Iris pigment epithelial cell (primary cell): Measurements from ENCODE around the gene GALNT5.
"Not testable (repeated sequence)": the region's sequence is repeated elsewhere in the genome, so short reads cannot be mapped to it uniquely, and the experiment has no call there.

Experiments used
- DNase-seq: peaks from one replicate; pipeline ENCODE4 v3.0.0-alpha.2; 2011; ENCODE audit warnings: low read depth

GALNT5 gene

DNA sequence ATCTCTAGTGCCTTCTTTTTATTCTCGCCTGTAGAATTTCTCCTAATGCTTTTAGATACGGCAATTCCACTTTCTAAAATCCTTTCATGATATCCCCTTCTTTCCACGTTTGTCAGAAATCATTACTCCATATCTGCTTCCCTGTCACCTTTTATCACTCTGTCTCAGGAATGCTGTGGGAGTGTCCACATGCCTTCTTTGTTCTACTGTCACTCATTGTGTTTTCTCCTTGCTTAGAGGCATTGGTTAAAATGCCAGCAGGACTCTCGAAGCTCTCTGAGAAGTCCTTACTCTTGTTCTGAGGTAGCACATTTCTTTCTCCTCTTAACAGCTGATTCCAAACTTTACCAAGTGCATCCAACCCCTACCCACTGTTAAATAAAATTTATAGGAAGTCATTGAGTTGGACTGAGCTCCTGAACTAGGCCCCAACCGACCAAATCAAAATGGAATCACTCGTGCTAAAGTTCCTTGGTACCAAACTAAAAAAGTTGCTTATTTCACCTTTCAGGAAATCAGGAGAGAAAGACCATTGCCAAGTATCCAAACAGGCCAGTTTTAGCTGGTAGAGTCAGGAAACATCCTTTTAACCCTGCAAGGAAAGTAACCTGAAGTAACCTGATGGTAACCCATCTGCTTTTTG lies 10.6 kb upstream of the GALNT5 start:
- DNase-seq, result peak; percentile 40

DNA sequence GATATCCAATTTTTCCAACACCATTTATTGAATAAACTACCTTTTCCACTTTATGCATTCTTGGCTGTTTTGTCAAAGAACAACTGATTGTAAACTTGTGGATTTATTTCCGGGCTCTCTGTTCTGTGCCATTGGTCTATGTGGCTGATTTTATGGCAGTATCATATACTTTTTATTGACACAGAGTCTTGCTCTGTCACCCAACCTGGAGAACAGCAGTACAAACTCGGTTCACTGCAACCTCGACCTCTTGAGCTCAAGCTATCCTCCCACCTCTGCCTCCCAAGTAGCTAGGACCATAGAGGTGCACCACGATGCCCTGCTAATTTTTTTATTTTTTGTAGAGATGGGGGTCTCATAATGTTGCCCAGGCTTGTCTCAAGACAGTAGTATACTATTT lies 6.7 kb upstream of the GALNT5 start:
- DNase-seq, result no peak

DNA sequence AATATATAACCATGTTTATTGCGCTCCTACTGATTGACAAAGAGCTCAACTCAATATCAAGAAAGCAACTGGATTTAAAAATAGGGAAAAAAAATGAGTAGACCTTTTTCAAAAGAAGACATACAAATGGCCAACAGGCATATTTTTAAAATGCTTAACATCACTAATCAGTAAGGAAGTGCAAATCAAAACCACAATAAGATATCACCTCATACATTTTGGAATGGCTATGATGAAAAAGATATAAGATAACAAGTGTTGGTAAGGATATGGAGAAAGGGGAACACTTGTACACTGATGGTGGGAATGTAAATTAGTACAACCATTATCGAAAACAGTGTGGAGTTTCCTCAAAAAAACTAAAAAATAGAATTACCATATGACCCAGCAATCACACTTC lies 5.6 kb upstream of the GALNT5 start:
- DNase-seq, result no peak

DNA sequence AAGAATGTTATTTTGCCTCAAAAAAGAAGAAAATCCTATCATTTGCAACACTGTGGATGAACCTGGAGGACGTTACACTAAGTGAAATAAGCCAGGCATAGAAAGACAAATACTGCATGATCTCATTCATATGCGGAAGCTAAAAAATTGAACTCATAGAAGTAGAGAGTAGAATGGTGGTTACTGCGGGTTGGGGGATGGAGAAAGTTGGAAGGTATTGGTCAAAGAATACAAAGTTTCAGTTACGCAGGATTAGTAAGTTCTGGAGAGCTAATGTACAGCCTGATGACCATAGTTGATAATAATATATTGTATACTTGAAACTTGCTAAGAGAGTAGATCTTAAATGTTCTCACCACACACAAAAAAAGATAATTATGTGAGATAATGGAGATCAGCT lies 5.0 kb upstream of the GALNT5 start:
- no peak for DNase-seq

DNA sequence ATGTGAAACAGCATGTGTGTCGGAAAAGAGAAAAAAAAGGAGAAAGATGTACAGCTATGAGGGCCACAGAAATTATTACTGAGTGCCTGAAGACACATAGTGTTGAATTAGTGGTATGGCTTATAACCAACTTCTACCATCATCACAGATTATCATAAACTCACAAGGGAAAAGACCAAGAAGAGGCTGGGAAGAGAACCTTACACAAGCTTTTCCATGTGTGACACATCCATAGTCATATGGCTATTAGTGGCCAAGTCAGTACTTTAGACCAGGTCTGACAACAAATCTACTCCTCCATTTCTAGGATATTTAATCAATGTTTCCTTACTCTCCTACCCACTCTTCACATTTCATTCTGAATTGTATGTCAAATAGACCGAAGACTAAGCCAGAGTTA lies 3.5 kb upstream of the GALNT5 start:
- DNase-seq, result no peak

DNA sequence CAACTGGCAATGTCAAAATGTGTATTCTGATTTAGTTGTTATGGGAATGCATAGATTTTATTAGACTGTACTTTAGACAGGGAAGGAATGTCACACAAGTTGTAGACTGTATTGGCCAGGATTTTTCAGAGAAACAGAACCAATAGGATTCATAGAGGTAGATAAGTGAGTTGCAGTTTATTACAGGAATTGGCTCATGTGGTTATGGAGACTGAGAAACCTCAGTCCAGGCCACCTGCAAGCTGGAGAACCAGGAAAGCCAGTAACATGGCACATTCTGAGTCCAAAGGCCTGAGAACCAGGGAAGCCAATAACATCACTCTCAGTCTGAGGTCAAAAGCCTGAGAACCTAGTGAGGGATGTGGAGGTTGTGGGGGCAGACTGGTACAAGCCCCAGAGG lies 1.8 kb upstream of the GALNT5 start:
- no peak for DNase-seq

DNA sequence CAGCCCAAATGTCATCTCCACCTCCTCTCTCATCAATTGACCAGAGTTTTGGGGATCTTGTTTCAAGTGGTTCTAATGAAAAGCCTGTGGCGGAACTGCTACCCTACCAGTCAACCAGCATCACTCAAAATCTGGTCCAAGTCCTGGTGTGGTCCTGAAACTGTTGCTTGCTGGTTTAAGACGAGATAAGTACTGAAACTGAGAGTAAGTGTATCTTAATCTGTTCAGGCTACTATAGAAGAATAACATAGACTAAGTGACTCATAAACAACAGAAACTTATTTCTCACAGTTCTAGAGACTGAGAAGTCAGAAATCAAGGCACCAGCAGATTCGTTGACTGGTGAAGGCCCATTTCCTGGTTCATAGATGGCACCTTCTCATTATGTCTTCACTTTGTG lies 879 bp upstream of the GALNT5 start:
- DNase-seq, result peak; percentile 27

DNA sequence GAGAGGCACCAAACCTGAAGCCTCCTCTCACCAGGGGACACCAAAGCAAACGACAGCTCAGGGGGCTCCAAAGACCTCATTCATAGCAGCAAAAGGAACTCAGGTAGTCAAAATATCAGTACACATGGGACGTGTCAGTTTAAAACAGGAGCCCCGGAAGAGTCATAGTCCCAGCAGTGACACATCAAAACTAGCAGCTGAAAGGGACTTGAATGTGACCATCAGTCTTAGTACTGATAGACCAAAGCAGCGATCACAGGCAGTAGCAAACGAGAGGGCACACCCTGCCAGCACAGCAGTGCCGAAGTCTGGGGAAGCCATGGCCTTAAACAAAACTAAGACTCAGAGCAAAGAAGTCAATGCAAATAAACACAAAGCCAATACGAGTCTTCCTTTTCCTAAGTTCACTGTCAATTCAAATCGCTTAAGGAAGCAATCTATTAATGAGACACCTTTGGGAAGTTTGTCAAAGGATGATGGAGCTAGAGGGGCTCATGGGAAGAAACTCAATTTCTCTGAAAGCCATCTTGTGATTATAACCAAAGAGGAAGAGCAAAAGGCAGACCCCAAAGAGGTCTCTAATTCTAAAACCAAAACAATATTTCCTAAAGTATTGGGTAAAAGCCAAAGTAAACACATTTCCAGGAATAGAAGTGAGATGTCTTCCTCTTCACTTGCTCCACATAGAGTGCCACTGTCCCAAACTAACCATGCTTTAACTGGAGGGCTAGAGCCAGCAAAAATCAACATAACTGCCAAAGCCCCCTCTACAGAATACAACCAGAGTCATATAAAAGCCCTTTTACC lies 1.2 kb downstream of the GALNT5 start:
- no peak for DNase-seq

DNA sequence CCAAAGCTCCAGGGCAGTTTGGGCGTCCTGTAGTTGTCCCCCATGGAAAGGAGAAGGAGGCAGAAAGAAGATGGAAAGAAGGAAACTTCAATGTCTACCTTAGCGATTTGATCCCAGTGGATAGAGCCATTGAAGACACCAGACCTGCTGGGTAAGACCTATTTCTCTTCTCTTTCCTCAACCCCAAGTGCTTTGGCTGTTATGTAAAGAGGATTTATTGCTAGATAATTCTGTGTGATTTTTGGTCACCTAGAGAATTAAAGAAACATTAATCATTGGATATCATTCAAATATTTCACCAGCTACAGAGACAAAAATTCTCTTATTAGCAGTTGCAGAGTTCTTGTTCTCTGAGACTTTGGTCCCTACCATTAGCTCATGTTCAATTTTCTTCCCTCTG lies 1.9 kb downstream of the GALNT5 start:
- DNase-seq, result no peak

DNA sequence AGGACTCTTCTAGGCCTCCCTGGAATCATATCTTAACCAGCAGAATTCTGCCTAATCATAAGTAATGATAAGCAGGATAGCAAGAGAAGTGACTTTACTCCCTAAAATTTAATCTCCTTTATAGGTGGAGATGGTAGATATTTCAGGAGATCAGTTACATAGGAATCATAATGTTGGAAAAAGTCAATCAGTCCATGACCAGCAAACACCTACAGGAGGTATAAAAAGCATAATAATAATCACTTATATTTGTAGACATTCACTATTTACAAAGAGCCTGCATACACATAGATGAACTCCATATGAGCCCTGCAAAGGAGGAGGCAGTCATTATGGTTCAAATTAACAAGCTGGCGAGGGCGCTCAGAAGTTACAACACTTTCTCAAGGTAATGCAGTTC lies 2.5 kb downstream of the GALNT5 start:
- no peak for DNase-seq

DNA sequence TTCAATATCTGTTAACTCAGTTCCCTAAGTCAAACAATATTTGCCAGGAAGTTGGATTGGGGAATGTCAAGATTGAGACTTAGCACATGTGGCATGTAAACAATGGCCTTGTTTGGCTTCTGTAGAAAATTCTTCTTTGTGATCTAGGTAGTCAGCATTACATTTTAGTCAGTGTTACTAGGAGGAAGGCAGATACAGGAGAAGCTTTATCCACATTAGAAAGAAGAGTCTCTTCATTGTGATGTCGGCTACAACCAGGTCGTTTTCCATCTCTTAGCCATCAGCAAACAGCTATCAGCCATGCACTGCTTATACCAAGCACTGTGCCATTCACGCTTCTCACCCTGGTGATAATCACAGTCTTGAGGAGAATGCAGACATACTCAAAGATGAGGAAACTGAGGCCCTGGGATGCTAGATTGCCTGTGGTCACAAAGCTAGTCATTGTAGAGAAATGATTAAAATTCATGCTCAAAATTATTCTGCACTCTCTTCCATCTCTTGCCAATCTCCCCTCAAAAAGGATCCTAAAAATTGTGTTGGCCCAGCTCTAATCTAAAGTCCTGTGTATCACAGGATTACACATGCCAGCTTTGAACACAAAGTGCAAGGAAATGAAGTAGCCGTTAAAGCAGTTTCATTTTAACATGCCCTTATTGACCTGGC lies 3.2 kb downstream of the GALNT5 start:
- no peak for DNase-seq

DNA sequence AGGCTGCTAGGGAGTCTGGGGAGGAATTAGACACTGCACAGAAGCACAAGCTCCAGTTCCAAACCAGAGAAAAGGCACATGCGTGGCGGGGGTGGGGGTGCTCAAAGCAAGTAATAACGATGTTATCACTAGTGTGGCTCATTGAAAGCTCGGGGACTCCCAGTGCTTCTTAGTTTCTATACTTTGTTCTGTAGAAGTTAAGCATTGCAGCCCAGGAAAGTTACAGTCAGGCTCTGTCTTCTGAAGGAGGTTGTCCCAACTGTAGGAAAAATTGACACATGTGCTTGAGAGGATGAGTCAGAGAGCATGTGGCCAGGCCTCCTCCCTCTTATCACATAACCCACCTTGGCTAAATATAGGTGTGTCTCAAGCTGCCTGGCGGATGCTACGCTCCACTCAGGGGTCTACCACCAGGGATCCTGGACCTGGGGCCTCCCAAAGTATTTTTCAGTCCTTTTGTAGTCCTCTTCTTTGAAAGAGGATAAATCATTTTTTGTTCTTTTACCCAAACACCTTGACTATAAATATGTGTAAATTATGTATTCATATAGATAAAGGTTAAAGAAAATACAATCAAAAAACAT lies 3.8 kb downstream of the GALNT5 start:
- peak; percentile 84 for DNase-seq

DNA sequence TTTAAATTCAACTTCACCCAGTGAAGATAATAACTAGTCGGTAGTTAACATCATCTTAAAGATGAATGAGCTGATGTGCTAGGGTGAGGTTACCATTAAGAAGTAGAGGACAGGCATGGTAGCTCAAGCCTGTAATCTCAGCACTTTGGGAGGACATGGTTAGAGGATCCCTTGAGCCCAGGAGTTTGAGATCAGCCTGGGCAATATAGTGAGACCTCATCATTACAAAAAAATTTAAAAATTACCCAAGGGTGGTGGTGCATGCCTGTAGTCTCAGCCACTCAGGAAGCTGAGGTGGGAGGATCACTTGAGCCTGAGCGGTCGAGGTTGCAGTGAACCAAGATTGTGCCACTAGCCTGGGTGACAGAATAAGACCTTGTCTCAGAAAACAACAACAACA lies 4.7 kb downstream of the GALNT5 start:
- DNase-seq, result no peak

DNA sequence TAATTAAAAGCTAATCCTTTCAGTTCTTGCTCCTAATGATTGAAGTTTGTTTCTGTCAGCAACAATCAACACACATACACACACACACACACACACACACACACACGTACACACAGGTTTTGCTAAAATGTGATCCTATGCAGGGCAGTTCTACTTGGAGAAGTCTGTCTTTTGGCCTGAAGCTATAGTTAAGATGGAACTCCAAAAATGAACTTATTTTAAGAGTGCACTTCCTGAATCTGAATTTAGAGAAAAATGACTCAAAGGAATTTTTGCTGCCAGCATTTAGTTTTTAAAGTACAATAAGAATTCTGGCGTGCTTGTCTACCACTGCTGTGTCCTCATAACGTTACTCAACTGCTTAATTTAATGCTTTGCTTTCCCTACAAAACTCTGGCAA lies 6.6 kb downstream of the GALNT5 start:
- no peak for DNase-seq

DNA sequence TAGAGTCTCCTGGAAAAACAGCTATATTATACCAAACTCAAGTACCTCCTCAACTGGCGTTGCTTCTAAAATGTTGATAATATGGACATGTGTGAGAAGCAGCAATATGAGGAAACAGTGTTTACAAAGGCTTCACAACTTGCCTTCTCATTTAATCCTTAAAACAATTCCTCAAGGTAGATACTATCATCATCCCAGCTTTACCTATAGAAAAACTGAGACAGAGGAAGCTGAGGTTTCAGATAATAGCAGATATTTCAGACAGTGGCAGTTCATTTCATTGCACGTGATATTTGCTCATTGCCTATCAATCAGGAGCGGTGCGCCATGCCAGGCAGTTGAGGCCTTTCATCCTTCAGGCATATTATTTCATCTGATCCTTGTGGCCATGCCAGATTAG lies 8.3 kb downstream of the GALNT5 start:
- DNase-seq, result no peak

DNA sequence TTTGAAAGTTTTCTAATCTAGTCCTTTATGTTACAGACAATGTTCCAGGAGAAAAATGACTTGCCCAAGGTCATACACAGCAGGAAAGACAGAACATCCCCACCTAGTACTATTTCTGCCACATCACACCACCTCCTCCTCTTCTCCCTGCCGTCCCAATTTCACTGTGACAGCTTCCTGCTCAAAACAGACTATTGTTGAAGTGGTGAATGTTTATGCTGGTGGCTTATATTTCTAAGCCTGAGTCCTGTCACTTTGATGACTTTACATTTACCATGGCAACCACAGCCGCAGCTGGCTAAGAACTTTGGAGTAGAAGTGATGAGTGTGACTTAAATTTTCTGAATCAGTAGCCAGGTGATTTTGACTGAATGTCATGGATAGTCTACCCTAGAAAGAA lies 10.0 kb downstream of the GALNT5 start:
- DNase-seq, result no peak

DNA sequence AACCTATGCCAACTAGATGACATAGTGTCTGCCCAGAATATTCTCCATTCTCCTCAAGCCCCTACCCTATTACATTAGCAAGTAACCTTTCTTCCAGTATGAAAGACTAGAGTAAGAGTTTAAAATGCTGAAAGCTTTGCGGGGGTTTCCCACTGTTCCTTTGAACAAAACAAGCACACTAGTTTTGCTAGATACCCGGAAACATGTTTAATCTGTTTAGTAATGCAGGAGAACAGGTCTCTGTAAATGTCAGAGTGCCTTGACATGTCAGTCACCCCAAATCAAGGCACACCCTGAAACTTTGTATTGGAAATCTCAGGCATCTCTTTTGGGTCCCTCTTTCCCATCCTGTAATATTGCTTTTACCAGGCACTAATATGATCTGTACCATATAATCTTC lies 11.6 kb downstream of the GALNT5 start:
- DNase-seq, result no peak

DNA sequence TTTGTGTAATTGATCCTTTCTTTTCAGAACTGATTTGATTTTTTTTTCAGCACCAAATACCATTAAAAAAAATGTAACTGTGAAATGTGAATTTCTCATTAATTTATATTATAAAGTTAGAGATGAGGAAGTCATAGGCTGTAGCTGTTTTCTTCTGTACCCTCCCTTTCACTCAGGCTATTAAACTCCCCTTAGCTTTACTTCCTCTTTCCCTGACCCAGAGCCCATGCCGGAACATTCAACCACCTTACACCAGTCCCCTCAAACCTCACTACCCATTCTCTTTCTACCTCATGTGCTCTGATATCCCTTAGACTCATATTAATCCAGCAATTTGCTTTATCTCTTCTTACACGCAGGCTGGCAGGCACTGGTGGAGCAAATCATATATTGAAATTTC lies 12.4 kb downstream of the GALNT5 start:
- no peak for DNase-seq

DNA sequence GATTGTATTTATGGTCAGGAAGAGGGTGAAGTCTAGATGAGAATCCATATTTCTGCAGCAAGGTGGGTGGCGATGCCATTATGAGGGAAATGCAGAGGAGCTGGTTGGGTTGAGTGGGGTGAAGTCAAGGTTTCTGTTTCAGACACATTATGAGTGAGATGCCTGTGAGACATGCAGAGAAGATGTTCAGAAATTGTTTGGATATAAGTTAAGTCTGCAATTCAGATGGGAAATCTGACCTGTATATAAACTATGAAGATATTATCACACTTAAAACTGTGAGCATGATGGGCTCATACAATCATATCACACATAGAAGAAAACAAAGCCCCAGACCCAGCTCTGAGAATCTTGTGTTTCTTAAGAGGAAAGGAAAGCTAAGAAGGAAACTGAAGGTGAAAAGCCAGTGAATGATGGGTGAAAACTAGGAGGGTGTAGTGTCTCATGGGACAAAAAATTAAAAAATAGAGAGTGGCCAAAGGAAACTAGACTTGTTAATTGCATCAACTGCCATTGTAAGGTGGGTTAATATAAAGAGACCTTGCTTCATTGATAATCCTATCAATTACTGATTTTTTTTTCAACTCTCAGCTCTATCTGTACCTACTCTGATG lies 14.2 kb downstream of the GALNT5 start:
- no peak for DNase-seq

DNA sequence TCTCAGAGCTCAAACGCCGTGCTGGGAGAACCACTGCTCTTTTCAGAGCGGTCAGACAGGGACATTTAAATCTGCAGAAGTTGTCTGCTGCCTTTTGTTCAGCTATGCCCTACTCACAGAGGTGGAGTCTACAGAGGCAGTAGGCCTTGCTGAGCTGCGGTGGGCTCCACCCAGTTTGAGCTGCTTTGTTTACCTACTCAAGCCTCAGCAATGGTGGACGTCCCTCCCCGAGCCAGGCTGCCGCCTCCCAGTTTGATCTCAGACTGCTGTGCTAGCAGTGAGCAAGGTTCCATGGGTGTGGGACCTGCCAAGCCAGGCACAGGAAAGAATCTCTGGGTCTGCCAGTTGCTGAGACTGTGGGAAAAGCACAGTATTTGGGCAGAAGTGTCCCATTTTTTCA lies 21.8 kb downstream of the GALNT5 start:
- not testable (repeated sequence) for DNase-seq

DNA sequence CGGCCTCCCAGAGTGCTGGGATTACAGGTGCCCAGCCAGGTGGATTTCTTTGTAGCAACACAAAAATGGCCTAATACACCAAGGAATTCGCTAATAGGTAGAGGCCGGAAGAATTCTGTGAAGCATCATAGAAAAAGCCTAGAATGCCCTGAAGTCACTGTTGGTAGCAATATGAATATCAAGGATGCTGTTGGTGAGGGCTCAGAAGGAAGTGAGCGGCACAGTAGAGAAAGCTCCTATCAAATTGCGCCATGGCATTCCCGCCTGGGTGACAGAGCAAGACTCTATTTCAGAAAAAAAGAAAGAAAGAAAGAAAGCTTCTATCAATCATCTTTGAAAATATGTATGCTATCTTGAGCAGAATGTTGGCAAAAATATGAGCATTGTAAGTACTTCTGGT lies 23.8 kb downstream of the GALNT5 start:
- no peak for DNase-seq

DNA sequence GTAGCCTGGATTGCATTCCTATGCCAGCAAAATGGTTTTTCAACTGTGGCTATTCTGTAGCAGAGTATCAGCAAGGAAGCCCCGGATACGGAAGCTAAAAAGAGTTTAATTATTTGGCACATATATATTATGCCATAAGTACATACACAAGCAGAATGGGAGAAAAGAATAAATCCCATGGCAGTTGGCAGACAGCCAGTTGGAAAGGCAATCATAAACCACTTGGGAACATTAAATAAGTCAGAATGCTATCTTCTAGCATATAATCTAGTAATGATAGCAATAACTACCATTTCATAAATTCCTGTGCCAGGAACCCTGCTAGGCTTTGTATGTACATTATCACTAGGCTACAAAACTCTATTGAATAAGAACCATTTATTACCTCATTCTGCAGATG lies 26.0 kb downstream of the GALNT5 start:
- no peak for DNase-seq

DNA sequence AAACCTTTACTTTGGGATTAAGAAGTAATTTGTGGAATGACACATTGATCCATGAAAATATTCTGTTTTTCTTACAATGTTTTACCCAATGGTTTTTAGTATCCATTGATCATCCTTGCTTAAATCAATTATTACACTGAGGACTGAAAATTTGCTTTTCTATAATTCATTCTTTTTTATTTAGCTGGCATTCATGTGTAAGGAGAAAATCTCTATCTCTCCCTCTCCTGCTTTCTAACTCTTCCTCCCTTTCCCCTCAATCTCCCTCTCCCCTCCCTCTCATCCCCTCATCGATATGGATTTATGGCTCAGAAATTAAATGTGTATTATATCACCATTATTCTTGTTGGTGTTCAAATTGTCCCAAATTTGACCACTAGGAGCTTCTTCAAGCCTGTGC lies 29.7 kb downstream of the GALNT5 start:
- no peak for DNase-seq
